ENCODE data around the gene HMGB2.

The HMGB2 gene

DNA sequence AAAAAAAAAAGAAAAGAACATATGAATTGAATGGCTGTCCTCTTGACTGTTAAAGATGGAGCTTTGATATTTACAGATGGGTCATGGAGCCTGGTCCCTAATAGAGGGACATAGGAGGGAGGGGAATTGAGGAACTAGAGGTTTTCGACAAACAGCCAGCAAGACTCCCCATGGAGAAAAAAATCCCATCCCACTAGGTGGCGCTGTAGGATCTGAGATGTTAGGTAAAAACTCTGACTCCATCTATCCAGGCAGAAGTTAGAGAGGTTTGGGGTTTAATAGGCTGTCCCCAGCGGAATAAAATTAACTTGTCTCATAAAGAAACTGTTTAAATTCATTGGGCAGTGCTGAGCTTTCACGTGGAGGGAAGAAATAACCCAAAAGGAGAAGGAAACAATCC is 45.9 kb downstream of the HMGB2 start:
- DNase-seq = no peak

DNA sequence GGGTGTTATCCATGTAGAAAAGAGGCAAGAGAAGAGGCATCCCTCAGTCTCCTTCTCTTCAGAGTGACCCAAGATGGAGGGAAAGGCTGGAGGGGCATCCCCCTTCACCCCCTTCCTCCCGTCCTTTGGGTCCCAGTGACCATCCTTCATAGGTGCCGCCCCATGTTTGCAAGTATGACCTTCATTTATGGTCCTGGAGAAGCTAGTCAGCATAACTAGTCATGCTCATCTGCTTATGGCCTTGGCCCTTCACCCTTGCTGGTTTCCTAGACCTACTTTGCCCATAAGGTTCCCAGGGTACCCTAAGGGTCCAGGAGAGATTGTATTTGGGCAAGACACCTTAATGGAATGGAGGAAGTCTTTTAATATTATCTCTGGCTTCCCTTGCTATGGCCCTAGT is 46.7 kb downstream of the HMGB2 start:
- DNase-seq = no peak

DNA sequence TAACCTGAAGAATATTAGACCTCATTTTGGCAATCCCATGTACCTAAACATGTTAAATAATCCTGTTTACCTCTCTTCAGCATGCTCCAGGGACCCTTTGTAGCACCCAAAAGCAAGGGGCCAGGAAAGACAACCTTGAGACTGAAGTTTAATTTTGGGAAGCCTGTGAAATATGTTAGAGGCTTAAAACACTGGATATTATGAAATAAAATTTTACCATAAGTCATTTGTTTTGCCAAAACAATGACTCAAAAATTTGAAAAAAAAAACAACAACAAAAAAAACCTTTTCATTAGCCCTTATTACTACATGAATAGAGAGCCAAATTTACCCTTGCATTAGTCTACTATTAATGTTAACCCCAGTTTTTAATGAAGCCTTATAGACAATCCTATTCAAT is 49.7 kb downstream of the HMGB2 start:
- no peak for DNase-seq

DNA sequence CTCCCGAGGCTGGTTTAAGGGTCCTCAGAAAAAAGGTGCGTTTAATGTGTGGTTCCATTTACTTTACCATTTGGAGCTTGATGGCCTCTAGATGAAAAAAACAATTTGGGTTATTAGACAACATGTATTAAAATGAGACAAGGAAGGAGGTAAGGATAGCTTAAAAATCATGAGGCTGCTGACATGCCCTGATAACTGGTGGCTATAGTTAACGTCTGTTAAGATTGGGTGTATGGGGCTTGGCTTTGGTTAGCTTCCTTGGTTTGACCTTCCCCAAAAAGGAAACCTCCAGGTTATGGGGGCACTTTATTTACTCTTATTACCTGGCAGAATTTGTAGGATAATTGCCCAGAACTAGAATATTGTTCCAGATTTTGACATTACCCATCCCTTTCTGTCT is 51.5 kb downstream of the HMGB2 start:
- no peak for DNase-seq

DNA sequence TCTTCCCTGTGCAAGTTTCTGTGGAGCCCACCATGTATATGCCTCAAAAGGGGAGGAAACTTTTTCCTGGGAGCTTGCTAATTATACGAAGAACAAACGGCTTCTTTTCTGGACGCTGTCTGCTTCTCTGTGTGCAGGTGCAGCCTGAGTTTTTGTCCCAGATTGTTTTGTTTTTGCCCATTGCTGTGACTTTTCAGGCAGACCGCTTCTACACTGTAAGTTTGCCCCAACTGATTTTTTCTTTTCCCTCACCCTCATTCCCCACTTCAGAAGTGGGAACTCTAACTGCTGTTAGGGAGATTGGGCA is 51.9 kb downstream of the HMGB2 start:
- no peak for DNase-seq

DNA sequence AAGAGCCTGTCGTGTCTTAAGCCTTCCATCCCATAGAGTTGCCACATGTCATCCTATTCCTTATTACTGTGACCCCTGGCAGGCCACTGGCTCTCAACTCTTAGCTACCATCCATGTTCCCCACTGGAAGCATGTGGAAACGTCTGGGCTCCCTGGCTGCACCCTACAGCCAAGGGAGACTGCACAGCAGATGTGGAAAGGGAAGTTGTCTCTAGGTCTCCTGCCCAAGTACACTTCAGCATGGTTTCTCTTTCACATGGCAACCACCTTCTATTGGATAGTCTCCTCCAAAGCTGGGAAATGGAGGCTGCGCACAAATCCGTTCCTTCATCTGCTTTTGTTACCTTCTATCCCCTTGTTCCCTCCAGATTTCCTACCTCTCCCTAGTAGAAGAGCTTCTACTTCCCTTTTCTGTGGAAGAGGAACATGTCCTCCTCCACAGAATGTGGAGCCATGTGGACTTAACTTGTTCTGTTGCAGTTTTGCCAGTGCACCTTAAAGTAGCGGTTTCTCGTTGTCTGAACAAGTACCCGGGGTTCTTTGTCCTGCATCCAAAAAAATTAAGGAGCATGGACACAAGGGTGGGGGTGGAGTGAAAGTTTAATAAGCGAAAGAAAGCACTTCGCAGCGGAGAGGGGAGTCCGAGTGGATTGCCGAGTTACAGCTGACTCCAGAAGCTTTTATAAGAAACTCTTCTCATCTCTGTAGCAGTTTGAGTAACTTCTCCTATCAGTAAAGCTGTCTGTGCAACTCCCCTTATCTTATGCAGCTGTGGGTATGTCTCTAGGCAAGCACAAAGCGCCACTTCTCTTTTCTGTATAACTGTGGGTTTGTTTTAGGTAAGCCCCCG is 52.5 kb downstream of the HMGB2 start:
- DNase-seq = no peak

Data from activated gamma-delta T cell (primary cell).